ENCODE results near the gene FAM3C. TPM values are rescaled to one million over a fixed set of nuclear protein-coding genes. Genes with fewer than 3 reads are reported as not detected.

FAM3C gene
- total RNA-seq, 6 experiments from 2014 or later: 54.8 to 85.0 (median 76.6) TPM

DNA sequence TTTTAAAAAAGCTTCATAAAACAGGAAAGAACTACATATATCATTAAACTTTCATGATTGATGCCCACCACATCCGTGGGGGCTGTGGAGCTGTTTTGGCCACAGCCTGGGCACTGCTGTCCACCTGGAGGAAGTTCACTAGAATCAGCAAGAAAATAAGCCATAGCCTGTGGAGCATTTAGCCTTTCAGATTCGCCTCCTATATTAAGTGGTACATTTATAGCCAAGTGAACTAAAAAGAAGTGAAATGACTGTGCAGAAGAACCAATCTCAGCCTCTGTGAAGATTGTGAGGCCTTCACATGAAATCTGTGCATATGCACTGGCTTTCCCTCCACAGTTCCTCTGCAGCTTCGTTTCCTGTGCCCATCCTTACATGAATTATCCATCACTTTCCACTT lies 43.8 kb downstream of the FAM3C start:
- no peaks in the 10 kb centered on the region for H3K4me1 Mint-ChIP-seq (ENCODE audit: low read depth)
- no peaks in the 10 kb centered on the region for H3K9me3 Mint-ChIP-seq
- H3K36me3 Mint-ChIP-seq (ENCODE audit: low read depth): peaks cover 27% of the 10 kb centered on the region
- H3K27me3 Mint-ChIP-seq (ENCODE audit: insufficient read depth): no peaks in the 10 kb centered on the region
- H3K4me3 Mint-ChIP-seq: no peak overlapping the region
- H3K27ac Mint-ChIP-seq: no peak overlapping the region
- DNase-seq: no peak
- TF ChIP-seq, protein P1, sequence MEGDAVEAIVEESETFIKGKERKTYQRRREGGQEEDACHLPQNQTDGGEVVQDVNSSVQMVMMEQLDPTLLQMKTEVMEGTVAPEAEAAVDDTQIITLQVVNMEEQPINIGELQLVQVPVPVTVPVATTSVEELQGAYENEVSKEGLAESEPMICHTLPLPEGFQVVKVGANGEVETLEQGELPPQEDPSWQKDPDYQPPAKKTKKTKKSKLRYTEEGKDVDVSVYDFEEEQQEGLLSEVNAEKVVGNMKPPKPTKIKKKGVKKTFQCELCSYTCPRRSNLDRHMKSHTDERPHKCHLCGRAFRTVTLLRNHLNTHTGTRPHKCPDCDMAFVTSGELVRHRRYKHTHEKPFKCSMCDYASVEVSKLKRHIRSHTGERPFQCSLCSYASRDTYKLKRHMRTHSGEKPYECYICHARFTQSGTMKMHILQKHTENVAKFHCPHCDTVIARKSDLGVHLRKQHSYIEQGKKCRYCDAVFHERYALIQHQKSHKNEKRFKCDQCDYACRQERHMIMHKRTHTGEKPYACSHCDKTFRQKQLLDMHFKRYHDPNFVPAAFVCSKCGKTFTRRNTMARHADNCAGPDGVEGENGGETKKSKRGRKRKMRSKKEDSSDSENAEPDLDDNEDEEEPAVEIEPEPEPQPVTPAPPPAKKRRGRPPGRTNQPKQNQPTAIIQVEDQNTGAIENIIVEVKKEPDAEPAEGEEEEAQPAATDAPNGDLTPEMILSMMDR (IDR thresholded peaks at IDR 0.05): no peak

DNA sequence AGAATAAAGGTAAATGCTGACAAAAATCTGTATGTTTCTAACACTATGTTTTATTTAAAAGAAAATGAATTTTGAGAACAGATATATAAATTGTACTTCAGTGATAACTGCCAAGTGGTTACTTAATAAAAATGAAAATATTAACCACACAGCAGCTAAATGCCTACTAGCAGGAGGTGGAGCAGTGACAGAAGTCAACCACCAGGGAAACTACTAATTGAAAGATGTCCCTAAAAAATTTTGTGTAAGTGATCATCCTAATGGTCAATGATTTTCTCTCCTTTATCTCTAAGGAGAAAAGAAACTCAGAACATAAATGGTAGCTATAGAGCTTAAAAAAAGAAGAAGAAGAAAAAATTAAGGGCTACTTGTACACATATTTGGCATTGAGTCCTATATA lies 44.4 kb downstream of the FAM3C start:
- no peak for DNase-seq
- Mint-ChIP-seq H3K27ac (no peak overlapping the region), H3K4me3 (no peak overlapping the region), H3K27me3 (ENCODE audit: insufficient read depth) (no peaks in the 10 kb centered on the region), H3K9me3 (no peaks in the 10 kb centered on the region), H3K4me1 (ENCODE audit: low read depth) (no peaks in the 10 kb centered on the region), H3K36me3 (ENCODE audit: low read depth) (peaks cover 29% of the 10 kb centered on the region)
- TF ChIP-seq, protein P1 (IDR thresholded peaks at IDR 0.05): peak; percentile 48

DNA sequence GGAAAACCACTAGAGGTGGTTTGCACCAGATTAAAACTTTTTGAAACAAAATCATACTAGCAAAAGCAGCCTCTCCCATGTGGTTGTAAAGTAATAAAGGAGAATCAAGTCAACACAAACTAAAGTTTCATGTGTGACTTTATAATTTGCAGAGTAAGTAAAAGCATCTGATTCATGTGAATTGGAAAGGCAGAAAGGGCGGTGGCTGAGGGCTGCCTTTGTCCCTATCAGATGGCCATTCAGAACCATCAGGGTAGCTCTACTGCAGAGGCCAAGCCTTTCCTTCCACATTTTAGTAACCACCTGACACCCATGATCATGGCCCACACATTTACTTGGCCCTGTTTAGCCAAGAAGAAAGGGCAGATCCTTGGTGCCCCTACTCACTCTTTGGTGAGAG lies 51.6 kb downstream of the FAM3C start:
- H3K4me1 Mint-ChIP-seq (ENCODE audit: low read depth): peaks cover 35% of the 10 kb centered on the region
- H3K36me3 Mint-ChIP-seq (ENCODE audit: low read depth): peaks cover 23% of the 10 kb centered on the region
- no peak overlapping the region for H3K4me3 Mint-ChIP-seq
- TF ChIP-seq, protein P1 (IDR thresholded peaks at IDR 0.05): no peak
- DNase-seq: no peak
- H3K9me3 Mint-ChIP-seq: no peaks in the 10 kb centered on the region
- H3K27me3 Mint-ChIP-seq (ENCODE audit: insufficient read depth): no peaks in the 10 kb centered on the region
- no peak overlapping the region for H3K27ac Mint-ChIP-seq

DNA sequence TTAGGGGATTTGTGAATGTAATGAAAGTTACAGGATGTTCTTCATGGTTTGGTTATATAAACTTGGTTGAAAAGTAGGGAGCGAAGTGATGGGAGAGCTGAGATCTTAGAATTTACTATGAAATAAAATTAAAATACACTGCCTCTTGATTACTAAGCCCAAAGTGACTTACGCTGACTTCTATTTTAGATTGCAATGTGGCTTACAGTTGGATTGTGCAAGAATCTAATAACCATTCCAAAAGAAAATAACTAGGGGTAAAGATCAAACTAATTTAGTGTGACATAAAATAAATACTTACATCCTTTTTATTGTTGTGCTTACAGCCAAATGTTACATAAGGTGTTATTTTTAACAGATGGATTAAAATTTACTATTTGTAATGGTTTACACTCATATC lies 52.0 kb downstream of the FAM3C start:
- Mint-ChIP-seq H3K27me3 (ENCODE audit: insufficient read depth) (no peaks in the 10 kb centered on the region), H3K4me3 (no peak overlapping the region), H3K27ac (peak overlapping the region; percentile 0; the same call in 1 of the 2 replicates), H3K9me3 (no peaks in the 10 kb centered on the region), H3K36me3 (ENCODE audit: low read depth) (peaks cover 23% of the 10 kb centered on the region), H3K4me1 (ENCODE audit: low read depth) (peaks cover 35% of the 10 kb centered on the region)
- no peak for DNase-seq
- TF ChIP-seq, protein P1 (IDR thresholded peaks at IDR 0.05): no peak

DNA sequence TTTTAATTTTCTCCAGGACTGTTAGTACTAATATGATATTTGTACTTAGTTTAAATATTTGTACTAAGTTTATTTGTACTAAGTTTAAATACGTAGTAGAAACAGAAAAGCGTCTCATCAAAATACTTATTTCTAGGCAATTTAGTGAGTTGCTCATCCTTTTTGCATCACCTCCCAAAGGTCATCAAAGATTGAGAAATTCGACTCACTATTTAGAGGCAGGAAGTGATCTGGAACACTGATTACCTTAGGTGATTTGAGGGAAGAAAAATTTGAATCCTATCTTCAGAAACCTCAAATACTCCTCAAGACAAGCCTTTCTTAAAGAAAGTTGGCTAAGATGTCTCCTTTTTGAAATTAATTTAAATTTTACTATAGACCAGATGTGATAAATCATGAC lies 52.8 kb downstream of the FAM3C start:
- DNase-seq: no peak
- Mint-ChIP-seq H3K27me3 (ENCODE audit: insufficient read depth) (no peaks in the 10 kb centered on the region; the same call in 1 of the 2 replicates), H3K4me1 (ENCODE audit: low read depth) (peaks cover 35% of the 10 kb centered on the region), H3K4me3 (no peak overlapping the region), H3K36me3 (ENCODE audit: low read depth) (peaks cover 23% of the 10 kb centered on the region), H3K27ac (no peak overlapping the region; the same call in 1 of the 2 replicates), H3K9me3 (no peaks in the 10 kb centered on the region)
- TF ChIP-seq, protein P1 (IDR thresholded peaks at IDR 0.05): no peak

DNA sequence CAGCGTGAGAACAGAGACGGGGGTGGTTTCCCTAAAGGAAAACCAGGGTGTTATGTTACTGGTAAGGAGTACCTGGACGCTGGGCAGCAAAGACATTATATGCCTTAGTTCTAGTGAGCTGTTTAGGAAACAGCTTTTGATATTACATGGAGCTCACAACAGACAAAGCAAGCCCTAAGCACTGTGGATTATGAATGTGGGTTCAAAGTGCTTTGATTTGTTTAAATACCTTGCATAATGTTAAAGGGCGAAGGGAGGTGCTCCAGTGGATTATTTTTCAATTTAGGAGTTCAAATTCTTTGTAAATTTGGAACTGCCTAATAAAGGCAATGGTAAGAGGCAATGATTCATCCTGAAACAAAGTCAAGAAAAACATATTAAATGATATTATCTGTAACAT lies 53.5 kb downstream of the FAM3C start:
- H3K4me3 Mint-ChIP-seq: no peak overlapping the region
- TF ChIP-seq, protein P1 (IDR thresholded peaks at IDR 0.05): no peak
- no peaks in the 10 kb centered on the region for H3K9me3 Mint-ChIP-seq
- no peaks in the 10 kb centered on the region; the same call in 1 of the 2 replicates for H3K27me3 Mint-ChIP-seq (ENCODE audit: insufficient read depth)
- H3K4me1 Mint-ChIP-seq (ENCODE audit: low read depth): peaks cover 35% of the 10 kb centered on the region
- H3K36me3 Mint-ChIP-seq (ENCODE audit: low read depth): peaks cover 23% of the 10 kb centered on the region
- H3K27ac Mint-ChIP-seq: no peak overlapping the region
- no peak for DNase-seq

Data from HFFc6 (cell line).